K562 (cell line): ENCODE measurements around the gene ABCA7. TPM values are rescaled to one million over a fixed set of nuclear protein-coding genes. Genes with fewer than 3 reads are reported as not detected.
A peak's percentile ranks its signal among the peaks of the same experiment; 100 is the strongest.

Experiments
- polyA plus RNA-seq, 8 experiments: library from polyadenylated mRNA; depleted of rRNA in 4 of 8; stranded (reverse) in 5 of 8; unstranded in 3 of 8; fragments of >200 nt; fragmentation: Nextera tagmentation in 2 of 8; fragmentation: Illumina TruSeq in 1 of 8; extraction: Ambion mirVana in 2 of 8; extraction: Trizol in 1 of 8; gene quantifications; 2 replicates each; pipeline versions ENCODE4 v1.2.1 to v1.2.3, GENCODE V29; 2011 to 2014; ENCODE audit warnings: inconsistent platforms in 1 of 8, missing spikeins in 1 of 8
- small RNA-seq: library from RNA; depleted of rRNA; stranded (forward); fragments of <200 nt; gene quantifications from one replicate; pipeline ENCODE3, GENCODE V24; 2014
- total RNA-seq, 7 experiments: library from RNA; depleted of rRNA in 6 of 7; stranded (reverse); fragments of >200 nt in 6 of 7; fragmentation: Illumina TruSeq in 2 of 7; extraction: Trizol in 2 of 7; gene quantifications; 2 replicates each; pipeline versions ENCODE4 v1.2.1 to v1.2.3, GENCODE V29; 2011 to 2021; ENCODE audit warnings: low replicate concordance in 1 of 7

Gene ABCA7
- total and polyA plus RNA-seq, 9 of the 15 experiments (the other 6 are each of a cell fraction or from before 2014, with no cell fraction given) = 2.3 to 96.1 (median 31.2) TPM

Small RNA genes lying within 50 kb of the gene (small RNA-seq; reads per million reads assigned to genes)
- 1.3 reads per million, percentile 69 among the genes with 10 or more reads in this experiment for gene RNU6-2

Other genes with a start within 250 kb of the ABCA7 start
Only the 7 nearest of the 27 such genes appear.
- 181 and 210 TPM in 2 replicates for gene WDR18, start 55.8 kb upstream of the ABCA7 start, total RNA-seq (2014; rRNA removed)
- 13.0 and 15.5 TPM in 2 replicates for gene WDR18, start 55.8 kb upstream of the ABCA7 start, total RNA-seq (2014; rRNA removed; fragmentation: Illumina TruSeq; extraction: Trizol)
- gene WDR18, start 55.8 kb upstream of the ABCA7 start, total RNA-seq (2015; rRNA removed; fragmentation: Illumina TruSeq; extraction: Trizol) = 37.6 and 45.0 TPM in 2 replicates
- gene WDR18, start 55.8 kb upstream of the ABCA7 start, total RNA-seq (2021) = 128 and 134 TPM in 2 replicates
- 30.1 and 47.8 TPM in 2 replicates for gene WDR18, start 55.8 kb upstream of the ABCA7 start, polyA plus RNA-seq (2011; rRNA removed)
- 16.3 and 52.9 TPM in 2 replicates for gene WDR18, start 55.8 kb upstream of the ABCA7 start, polyA plus RNA-seq (2014; fragmentation: Illumina TruSeq; extraction: Trizol)
- gene WDR18, start 55.8 kb upstream of the ABCA7 start, polyA plus RNA-seq (2014; fragmentation: Nextera tagmentation; extraction: Ambion mirVana) = 1 to 10 TPM in 1 of 2 experiments, under 1 TPM in 1; 0.65 to 1.1 TPM
- gene WDR18, start 55.8 kb upstream of the ABCA7 start, polyA plus RNA-seq (2014; rRNA removed) = 106 and 130 TPM in 2 replicates
- 0.95 TPM in 1 of 2 replicates, not detected in the other for gene GRIN3B, start 39.7 kb upstream of the ABCA7 start, total RNA-seq (2014; rRNA removed)
- gene GRIN3B, start 39.7 kb upstream of the ABCA7 start, total RNA-seq (2014; rRNA removed; fragmentation: Illumina TruSeq; extraction: Trizol) = not detected in 2 replicates
- gene GRIN3B, start 39.7 kb upstream of the ABCA7 start, total RNA-seq (2015; rRNA removed; fragmentation: Illumina TruSeq; extraction: Trizol) = not detected in 2 replicates
- gene GRIN3B, start 39.7 kb upstream of the ABCA7 start, total RNA-seq (2021) = 0.51 TPM in 1 of 2 replicates, not detected in the other
- gene GRIN3B, start 39.7 kb upstream of the ABCA7 start, polyA plus RNA-seq (2011; rRNA removed) = 0.06 and 0.23 TPM in 2 replicates
- not detected in 2 replicates for gene GRIN3B, start 39.7 kb upstream of the ABCA7 start, polyA plus RNA-seq (2014; fragmentation: Illumina TruSeq; extraction: Trizol)
- not detected for gene GRIN3B, start 39.7 kb upstream of the ABCA7 start, polyA plus RNA-seq (2014; fragmentation: Nextera tagmentation; extraction: Ambion mirVana)
- gene GRIN3B, start 39.7 kb upstream of the ABCA7 start, polyA plus RNA-seq (2014; rRNA removed) = 0.15 and 0.19 TPM in 2 replicates
- 135 and 169 TPM in 2 replicates for gene TMEM259, start 19.0 kb upstream of the ABCA7 start, total RNA-seq (2014; rRNA removed)
- gene TMEM259, start 19.0 kb upstream of the ABCA7 start, total RNA-seq (2014; rRNA removed; fragmentation: Illumina TruSeq; extraction: Trizol) = 13.4 and 18.5 TPM in 2 replicates
- gene TMEM259, start 19.0 kb upstream of the ABCA7 start, total RNA-seq (2015; rRNA removed; fragmentation: Illumina TruSeq; extraction: Trizol) = 59.7 and 60.9 TPM in 2 replicates
- 176 and 193 TPM in 2 replicates for gene TMEM259, start 19.0 kb upstream of the ABCA7 start, total RNA-seq (2021)
- gene TMEM259, start 19.0 kb upstream of the ABCA7 start, polyA plus RNA-seq (2011; rRNA removed) = 83.2 and 158 TPM in 2 replicates
- gene TMEM259, start 19.0 kb upstream of the ABCA7 start, polyA plus RNA-seq (2014; fragmentation: Illumina TruSeq; extraction: Trizol) = 63.6 and 79.5 TPM in 2 replicates
- gene TMEM259, start 19.0 kb upstream of the ABCA7 start, polyA plus RNA-seq (2014; fragmentation: Nextera tagmentation; extraction: Ambion mirVana) = under 1 TPM; 0.52 to 0.57 TPM
- 225 and 231 TPM in 2 replicates for gene TMEM259, start 19.0 kb upstream of the ABCA7 start, polyA plus RNA-seq (2014; rRNA removed)
- gene RNU6-2, start 18.6 kb upstream of the ABCA7 start, total RNA-seq (2014; rRNA removed) = not detected in 2 replicates
- gene RNU6-2, start 18.6 kb upstream of the ABCA7 start, total RNA-seq (2014; rRNA removed; fragmentation: Illumina TruSeq; extraction: Trizol) = not detected in 2 replicates
- gene RNU6-2, start 18.6 kb upstream of the ABCA7 start, total RNA-seq (2015; rRNA removed; fragmentation: Illumina TruSeq; extraction: Trizol) = not detected in 2 replicates
- gene RNU6-2, start 18.6 kb upstream of the ABCA7 start, total RNA-seq (2021) = not detected in 2 replicates
- gene RNU6-2, start 18.6 kb upstream of the ABCA7 start, polyA plus RNA-seq (2011; rRNA removed) = not detected in 2 replicates
- not detected in 2 replicates for gene RNU6-2, start 18.6 kb upstream of the ABCA7 start, polyA plus RNA-seq (2014; fragmentation: Illumina TruSeq; extraction: Trizol)
- not detected for gene RNU6-2, start 18.6 kb upstream of the ABCA7 start, polyA plus RNA-seq (2014; fragmentation: Nextera tagmentation; extraction: Ambion mirVana)
- not detected in 2 replicates for gene RNU6-2, start 18.6 kb upstream of the ABCA7 start, polyA plus RNA-seq (2014; rRNA removed)
- gene CNN2, start 13.5 kb upstream of the ABCA7 start, total RNA-seq (2014; rRNA removed) = 82.3 and 124 TPM in 2 replicates
- gene CNN2, start 13.5 kb upstream of the ABCA7 start, total RNA-seq (2014; rRNA removed; fragmentation: Illumina TruSeq; extraction: Trizol) = 33.7 and 45.6 TPM in 2 replicates
- 52.7 and 54.9 TPM in 2 replicates for gene CNN2, start 13.5 kb upstream of the ABCA7 start, total RNA-seq (2015; rRNA removed; fragmentation: Illumina TruSeq; extraction: Trizol)
- 161 and 174 TPM in 2 replicates for gene CNN2, start 13.5 kb upstream of the ABCA7 start, total RNA-seq (2021)
- gene CNN2, start 13.5 kb upstream of the ABCA7 start, polyA plus RNA-seq (2011; rRNA removed) = 36.4 and 61.3 TPM in 2 replicates
- 123 and 158 TPM in 2 replicates for gene CNN2, start 13.5 kb upstream of the ABCA7 start, polyA plus RNA-seq (2014; fragmentation: Illumina TruSeq; extraction: Trizol)
- 10 to 100 TPM; 12.1 to 12.8 TPM for gene CNN2, start 13.5 kb upstream of the ABCA7 start, polyA plus RNA-seq (2014; fragmentation: Nextera tagmentation; extraction: Ambion mirVana)
- 71.3 and 73.3 TPM in 2 replicates for gene CNN2, start 13.5 kb upstream of the ABCA7 start, polyA plus RNA-seq (2014; rRNA removed)
- 22.1 and 31.1 TPM in 2 replicates for gene ARHGAP45, start 27.1 kb downstream of the ABCA7 start, total RNA-seq (2014; rRNA removed)
- 1.0 and 1.8 TPM in 2 replicates for gene ARHGAP45, start 27.1 kb downstream of the ABCA7 start, total RNA-seq (2014; rRNA removed; fragmentation: Illumina TruSeq; extraction: Trizol)
- gene ARHGAP45, start 27.1 kb downstream of the ABCA7 start, total RNA-seq (2015; rRNA removed; fragmentation: Illumina TruSeq; extraction: Trizol) = 4.2 and 6.0 TPM in 2 replicates
- gene ARHGAP45, start 27.1 kb downstream of the ABCA7 start, total RNA-seq (2021) = 18.0 and 19.9 TPM in 2 replicates
- gene ARHGAP45, start 27.1 kb downstream of the ABCA7 start, polyA plus RNA-seq (2011; rRNA removed) = 4.4 and 7.6 TPM in 2 replicates
- 1.9 and 6.9 TPM in 2 replicates for gene ARHGAP45, start 27.1 kb downstream of the ABCA7 start, polyA plus RNA-seq (2014; fragmentation: Illumina TruSeq; extraction: Trizol)
- under 1 TPM; 0.08 to 0.63 TPM for gene ARHGAP45, start 27.1 kb downstream of the ABCA7 start, polyA plus RNA-seq (2014; fragmentation: Nextera tagmentation; extraction: Ambion mirVana)
- 16.3 and 20.2 TPM in 2 replicates for gene ARHGAP45, start 27.1 kb downstream of the ABCA7 start, polyA plus RNA-seq (2014; rRNA removed)
- gene POLR2E, start 55.3 kb downstream of the ABCA7 start, total RNA-seq (2014; rRNA removed) = 297 and 441 TPM in 2 replicates
- gene POLR2E, start 55.3 kb downstream of the ABCA7 start, total RNA-seq (2014; rRNA removed; fragmentation: Illumina TruSeq; extraction: Trizol) = 40.2 and 78.0 TPM in 2 replicates
- 141 and 144 TPM in 2 replicates for gene POLR2E, start 55.3 kb downstream of the ABCA7 start, total RNA-seq (2015; rRNA removed; fragmentation: Illumina TruSeq; extraction: Trizol)
- gene POLR2E, start 55.3 kb downstream of the ABCA7 start, total RNA-seq (2021) = 328 and 351 TPM in 2 replicates
- 244 and 334 TPM in 2 replicates for gene POLR2E, start 55.3 kb downstream of the ABCA7 start, polyA plus RNA-seq (2011; rRNA removed)
- gene POLR2E, start 55.3 kb downstream of the ABCA7 start, polyA plus RNA-seq (2014; fragmentation: Illumina TruSeq; extraction: Trizol) = 267 and 448 TPM in 2 replicates
- 10 to 100 TPM in 1 of 2 experiments, 1 to 10 TPM in 1; 3.4 to 32.5 TPM for gene POLR2E, start 55.3 kb downstream of the ABCA7 start, polyA plus RNA-seq (2014; fragmentation: Nextera tagmentation; extraction: Ambion mirVana)
- 413 and 438 TPM in 2 replicates for gene POLR2E, start 55.3 kb downstream of the ABCA7 start, polyA plus RNA-seq (2014; rRNA removed)